HG03159 (cell line): Measurements from ENCODE around the gene CDH18.

Experiments used
- ATAC-seq: cut with Tn5 transposase; IDR thresholded peaks from one replicate; pipeline ENCODE4 v1.9.1; 2021; ENCODE audit warnings: mild to moderate bottlenecking, moderate library complexity; ENCODE audit not compliant: unreplicated experiment

The CDH18 gene

GRCh38 chr5:19987612-19988361, at the start of gene CDH18:
TSS of gene CDH18 (minus strand) at chr5:19988200. CDS start at chr5:19838986, 149,214 bp downstream.
- ATAC-seq: no peak

- ATAC-seq: no peak
Measured at GRCh38 chr5:20034717-20035116, 46.7 kb upstream of the CDH18 start.

DNA sequence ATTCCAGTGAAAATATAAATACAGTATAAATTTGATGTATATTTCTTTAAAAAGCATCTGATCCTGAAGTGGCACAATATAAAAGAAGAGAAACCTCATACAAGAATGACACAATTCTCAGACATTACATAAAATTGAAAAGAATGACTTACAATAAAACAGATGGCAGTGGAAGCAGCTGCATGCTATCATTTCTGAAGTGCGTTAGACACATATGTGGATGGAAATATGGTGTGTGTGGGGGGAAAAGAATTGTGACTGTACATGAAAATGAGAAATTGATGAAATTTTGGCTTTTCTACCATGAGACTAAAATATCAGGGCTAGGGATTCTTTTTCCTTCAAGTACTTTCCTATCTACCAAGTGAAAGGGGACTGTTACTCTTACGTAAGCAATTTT, 45.9 kb upstream of the CDH18 start:
- ATAC-seq: no peak

GRCh38 chr5:20032896-20033295, 44.9 kb upstream of the CDH18 start:
- ATAC-seq: no peak

DNA sequence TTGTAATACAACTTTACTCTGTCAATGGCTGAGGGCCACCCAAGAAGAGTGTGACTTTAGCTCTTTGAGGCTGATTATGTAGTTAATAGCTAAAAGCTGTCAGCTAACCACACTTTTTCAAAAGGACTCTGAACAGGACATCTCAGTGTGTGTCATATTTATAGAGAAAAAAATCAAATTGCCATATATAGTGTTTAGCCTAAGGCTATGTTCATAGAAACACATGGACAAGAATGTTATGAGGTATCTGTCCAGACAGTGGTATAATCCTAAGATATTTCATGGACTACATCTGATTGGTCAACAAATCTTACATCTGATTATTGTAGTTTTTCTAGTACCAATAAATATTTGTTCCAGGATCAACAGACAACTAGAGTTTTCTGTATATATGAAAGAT, 42.1 kb upstream of the CDH18 start:
- ATAC-seq: no peak

- ATAC-seq: no peak
Measured at GRCh38 chr5:20029266-20029665, 41.3 kb upstream of the CDH18 start.

DNA sequence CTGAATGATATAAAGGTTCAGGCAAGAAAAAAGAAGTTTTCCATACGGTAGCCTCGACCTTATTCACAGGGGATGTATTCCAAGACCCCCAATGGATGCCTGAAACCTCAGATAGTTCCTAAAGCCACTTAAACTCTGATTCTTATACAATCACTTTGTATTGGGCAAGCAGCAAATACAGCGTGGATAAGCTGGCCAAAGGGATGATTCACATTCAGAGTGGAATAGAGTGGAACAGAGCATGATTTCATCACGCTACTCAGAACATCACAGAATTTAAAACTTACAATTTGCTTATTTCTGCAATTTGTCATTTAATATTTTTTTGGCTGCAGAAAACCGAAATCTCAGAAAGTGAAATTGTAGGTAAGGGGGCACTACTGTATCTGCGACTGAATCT, 40.5 kb upstream of the CDH18 start:
- ATAC-seq: no peak

DNA sequence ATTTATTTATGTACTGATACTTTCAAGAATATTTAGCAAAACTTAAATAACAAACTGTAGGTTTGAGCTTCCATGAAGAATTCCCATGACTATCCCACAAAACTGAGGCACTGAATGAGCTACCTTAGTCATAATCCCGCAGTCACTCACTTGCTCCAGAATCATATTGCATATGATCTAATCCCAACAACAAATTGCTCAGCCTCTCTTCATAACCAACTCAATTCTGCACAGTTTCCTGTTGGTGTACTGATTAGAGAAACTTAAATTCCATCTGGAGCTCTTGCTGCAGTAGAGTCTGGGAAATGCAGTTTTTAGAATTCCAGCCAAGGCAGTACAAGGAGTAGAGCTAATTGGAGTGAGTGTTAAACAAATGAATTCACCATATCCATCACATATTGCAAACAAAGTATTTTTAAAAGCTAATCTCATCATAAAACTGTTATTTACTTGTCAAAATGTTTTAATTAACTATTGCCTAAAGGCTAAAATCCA, 35.7 kb upstream of the CDH18 start:
- no peak for ATAC-seq

DNA sequence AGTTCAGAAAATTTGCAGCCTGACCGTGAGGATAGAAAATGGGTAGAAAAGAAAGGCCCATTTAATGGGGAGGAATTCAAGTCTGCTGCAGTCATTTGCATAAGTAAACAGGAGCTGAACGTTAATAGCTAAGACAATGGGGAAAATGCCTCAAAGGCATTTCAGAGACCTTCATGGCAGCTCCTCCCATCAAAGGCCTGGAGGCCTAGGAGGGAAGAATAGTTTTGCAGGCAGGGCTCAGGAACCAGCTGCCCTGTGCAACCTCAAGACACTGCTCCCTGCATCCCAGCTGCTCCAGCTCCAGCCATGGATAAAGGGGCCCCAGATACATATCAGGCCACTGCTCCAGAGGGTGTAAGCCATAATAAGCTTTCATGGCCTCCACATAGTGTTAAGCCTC, 32.2 kb upstream of the CDH18 start:
- no peak for ATAC-seq

DNA sequence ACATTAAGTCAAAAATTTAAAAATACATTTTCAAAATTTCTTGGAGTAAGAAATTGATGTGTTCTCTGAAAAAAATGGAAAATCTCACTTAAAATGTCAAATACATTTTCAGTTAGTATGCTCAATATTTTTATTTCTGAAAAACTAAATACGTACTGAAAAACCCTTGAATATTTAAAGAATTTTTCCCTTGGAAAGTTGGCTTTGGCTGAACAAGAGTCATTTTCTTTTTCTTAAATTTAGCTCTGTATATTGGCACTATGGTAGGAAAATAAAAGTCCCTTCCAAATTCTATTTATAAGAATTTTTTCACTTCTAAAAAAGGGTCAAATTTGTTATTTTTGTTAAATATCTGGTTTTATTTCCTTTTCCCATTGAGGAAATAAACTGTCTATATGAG, 29.0 kb upstream of the CDH18 start:
- ATAC-seq: no peak

GRCh38 chr5:20000416-20000815, 12.4 kb upstream of the CDH18 start:
- no peak for ATAC-seq

GRCh38 chr5:19988457-19988856, 457 bp upstream of the CDH18 start:
- ATAC-seq: no peak

- ATAC-seq: no peak
Measured at GRCh38 chr5:19986806-19987205, 1.2 kb downstream of the CDH18 start.

- no peak for ATAC-seq
Measured at GRCh38 chr5:19986031-19986619, 1.9 kb downstream of the CDH18 start.

DNA sequence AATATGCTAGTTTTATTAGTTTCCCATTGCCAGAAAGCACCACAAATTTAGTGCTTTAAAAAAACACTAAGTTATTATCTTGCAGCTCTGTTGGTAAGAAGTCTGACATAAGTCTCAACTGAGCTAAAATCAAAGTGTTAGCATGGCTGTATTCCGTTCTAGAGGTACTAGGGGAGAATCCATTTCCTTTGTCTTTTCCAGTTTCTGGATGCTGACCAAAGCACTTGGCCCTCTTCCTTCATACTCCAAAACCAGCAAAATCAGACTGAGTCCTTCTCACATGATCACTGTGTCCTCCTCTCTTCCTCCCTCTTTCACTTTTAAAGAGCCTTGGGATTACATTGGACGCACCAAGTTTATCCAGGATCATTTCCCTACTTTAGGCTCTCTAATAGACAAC, 9.5 kb downstream of the CDH18 start:
- ATAC-seq: no peak

DNA sequence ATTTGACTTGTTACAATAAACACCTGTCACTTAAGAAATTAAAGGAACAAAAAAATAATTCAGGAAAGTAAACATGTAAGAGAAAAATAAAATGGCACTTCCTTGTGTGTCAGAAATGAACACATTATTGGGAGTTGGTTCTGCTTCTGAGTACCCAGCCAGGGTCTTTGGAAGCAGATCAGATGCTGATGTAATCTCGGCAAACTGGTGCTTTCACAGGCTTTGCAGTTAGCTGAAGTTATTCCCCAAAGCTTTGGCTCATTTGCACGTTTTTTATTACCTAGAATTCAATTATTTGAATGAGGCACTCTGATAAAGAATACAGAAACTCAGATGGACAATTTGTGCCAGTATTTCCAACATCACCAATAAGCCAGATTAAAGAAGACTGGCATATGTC, 10.9 kb downstream of the CDH18 start:
- no peak for ATAC-seq

DNA sequence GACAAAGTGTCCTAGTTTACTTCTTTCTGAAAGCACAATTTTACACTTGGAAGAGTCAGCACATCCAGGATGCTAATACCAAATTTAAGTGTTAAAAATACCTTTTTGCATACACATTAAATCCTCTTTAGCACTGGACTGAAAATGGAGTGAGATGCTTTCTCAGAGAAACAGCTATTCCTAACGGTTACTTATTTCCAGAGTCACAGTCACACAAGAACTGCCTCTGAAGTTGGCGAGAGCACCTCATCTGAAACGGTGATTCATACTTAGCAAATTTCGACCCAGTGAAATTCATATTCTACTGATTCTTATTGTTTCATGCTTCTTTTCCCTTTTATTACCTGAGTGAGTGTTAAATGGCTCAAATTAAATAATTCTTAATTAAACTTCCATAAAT, 12.2 kb downstream of the CDH18 start:
- no peak for ATAC-seq

- no peak for ATAC-seq
Measured at GRCh38 chr5:19960451-19960850, 27.5 kb downstream of the CDH18 start.

DNA sequence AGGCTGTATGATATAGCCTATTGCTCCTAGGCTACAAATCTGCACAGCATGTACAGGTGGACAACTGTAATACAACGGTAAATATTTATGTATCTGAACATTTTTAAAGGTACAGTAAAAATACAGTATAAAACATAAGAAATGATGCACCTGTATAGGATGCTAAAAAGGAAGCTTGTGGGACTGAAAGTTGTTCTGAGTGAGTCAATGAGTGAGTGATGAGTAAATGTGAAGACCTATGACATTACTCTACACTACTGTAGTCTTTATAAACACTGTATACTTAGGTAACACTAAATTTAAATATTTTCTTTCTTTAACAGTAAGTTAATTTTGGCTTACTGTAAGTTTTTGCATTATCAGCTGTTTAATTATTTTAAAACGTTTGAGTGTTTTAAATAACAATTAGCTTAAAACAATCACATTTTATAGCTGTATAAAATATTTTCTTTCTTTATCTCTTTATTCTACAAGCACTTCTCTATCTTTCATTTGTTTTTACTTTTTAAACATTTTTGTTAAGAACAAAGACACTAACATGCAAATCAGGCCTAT, 28.1 kb downstream of the CDH18 start:
- no peak for ATAC-seq

DNA sequence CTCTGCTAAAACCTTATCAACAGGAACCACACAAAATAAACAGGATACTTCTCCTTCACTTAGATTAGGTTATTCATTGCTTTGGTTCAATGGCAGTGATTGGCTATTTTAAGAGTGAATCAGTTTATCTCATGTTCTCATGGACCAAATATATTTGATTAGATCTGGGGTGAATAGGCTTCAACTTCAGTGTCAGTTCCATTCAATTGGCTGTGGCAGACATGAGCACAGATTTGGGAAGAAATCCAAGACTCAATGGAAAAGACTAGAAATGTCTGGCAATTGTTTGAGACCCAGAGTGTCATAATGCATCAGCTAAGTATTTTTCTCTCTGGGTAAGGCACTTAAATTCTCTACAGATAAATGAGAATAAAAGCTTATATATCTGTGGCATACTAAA, 37.1 kb downstream of the CDH18 start:
- ATAC-seq: no peak

GRCh38 chr5:19940192-19940591, 47.8 kb downstream of the CDH18 start:
- ATAC-seq: no peak

GRCh38 chr5:19930451-19930850, 57.5 kb downstream of the CDH18 start:
- ATAC-seq: no peak
